WTC11 (cell line): ENCODE measurements around the gene LRRFIP1. TPM values are rescaled to one million over a fixed set of nuclear protein-coding genes. Genes with fewer than 3 reads are reported as not detected.

Source experiments
- ATAC-seq: fragments of 200-7000 bp; cut with Tn5 transposase; 2 replicates; pipeline ENCODE4 v1.10.0; 2021; ENCODE audit warnings: mild to moderate bottlenecking, moderate library complexity
- CTCF ChIA-PET: fragments of 300-600 bp; sonication (Branson Sonifier 250); formaldehyde crosslinking; loops from one replicate; lab custom pipeline; 2021; ENCODE audit warnings: antibody characterized with exemption; lab: Charles Lee
- POLR2A ChIA-PET: fragments of 350-600 bp; sonication (Branson Sonifier 250); formaldehyde crosslinking; loops from one replicate; lab custom pipeline; 2021; ENCODE audit warnings: antibody characterized with exemption; lab: Charles Lee
- DNase-seq: peaks from one replicate; pipeline ENCODE4 v3.0.0; 2021; ENCODE audit warnings: low spot score
- H3K27ac Mint-ChIP-seq: 2 replicates; pipeline ENCODE4 v1.8.0; 2021; ENCODE audit warnings: mixed read lengths
- H3K27me3 Mint-ChIP-seq: 2 replicates; pipeline ENCODE4 v1.8.0; 2021; ENCODE audit warnings: low read depth, mild to moderate bottlenecking, moderate library complexity, mixed read lengths
- H3K36me3 Mint-ChIP-seq: 2 replicates; pipeline ENCODE4 v1.8.0; 2021; ENCODE audit warnings: mixed read lengths
- H3K4me1 Mint-ChIP-seq: 2 replicates; pipeline ENCODE4 v1.8.0; 2022; ENCODE audit warnings: mixed read lengths
- H3K4me3 Mint-ChIP-seq: 2 replicates; pipeline ENCODE4 v1.8.0; 2021; ENCODE audit warnings: mild to moderate bottlenecking, moderate library complexity, mixed read lengths
- H3K9me3 Mint-ChIP-seq: 2 replicates; pipeline ENCODE4 v1.8.0; 2021; ENCODE audit warnings: mixed read lengths
- ATF6 ChIP-seq: sonication (generic); formaldehyde crosslinking; IDR thresholded peaks from 2 replicates; pipeline ENCODE4 v1.8.1; 2023; ENCODE audit warnings: mild to moderate bottlenecking, missing genetic modification reagents
- E2F5 ChIP-seq: sonication (generic); formaldehyde crosslinking; IDR thresholded peaks from 2 replicates; pipeline ENCODE4 v1.8.1; 2022; ENCODE audit warnings: mild to moderate bottlenecking, moderate library complexity, missing genetic modification reagents
- GABPB1 ChIP-seq: sonication (generic); formaldehyde crosslinking; IDR thresholded peaks from 2 replicates; pipeline ENCODE4 v1.8.1; 2023; ENCODE audit warnings: mild to moderate bottlenecking, missing genetic modification reagents
- HMGA2 ChIP-seq: fragments of 250-450 bp; sonication (Bioruptor Pico); IDR thresholded peaks from 2 replicates; pipeline ENCODE4 v1.4.0; 2021; ENCODE audit warnings: mild to moderate bottlenecking, moderate library complexity
- MAX ChIP-seq: sonication (generic); formaldehyde crosslinking; IDR thresholded peaks from 2 replicates; pipeline ENCODE4 v1.8.0; 2022; ENCODE audit warnings: mild to moderate bottlenecking, missing genetic modification reagents
- NFE2L1 ChIP-seq: sonication (generic); formaldehyde crosslinking; IDR thresholded peaks from 2 replicates; pipeline ENCODE4 v1.8.1; 2023; ENCODE audit warnings: missing genetic modification reagents
- NR3C1 ChIP-seq: sonication (generic); formaldehyde crosslinking; conservative IDR thresholded peaks from 2 replicates; pipeline ENCODE4 v1.8.1; 2023; ENCODE audit warnings: low read depth, mild to moderate bottlenecking, missing genetic modification reagents
- PRRX2 ChIP-seq: fragments of 250-450 bp; sonication (Bioruptor Pico); IDR thresholded peaks from 2 replicates; pipeline ENCODE4 v1.8.0; 2021; ENCODE audit warnings: mild to moderate bottlenecking
- RORB ChIP-seq: fragments of 250-450 bp; sonication (Bioruptor Pico); IDR thresholded peaks from 2 replicates; pipeline ENCODE4 v1.9.0; 2021; ENCODE audit warnings: mild to moderate bottlenecking
- STAT6 ChIP-seq: sonication (generic); formaldehyde crosslinking; conservative IDR thresholded peaks from 2 replicates; pipeline ENCODE4 v1.8.1; 2023; ENCODE audit warnings: mild to moderate bottlenecking, low read depth, missing genetic modification reagents, moderate library complexity
- ZNF281 ChIP-seq: sonication (generic); formaldehyde crosslinking; IDR thresholded peaks from 2 replicates; pipeline ENCODE4 v1.8.0; 2023; ENCODE audit warnings: mild to moderate bottlenecking, missing genetic modification reagents
- ZNF671 ChIP-seq: fragments of 250-450 bp; sonication (Bioruptor Pico); IDR thresholded peaks from 2 replicates; pipeline ENCODE4 v1.8.0; 2021; ENCODE audit warnings: mild to moderate bottlenecking
- total RNA-seq: library from RNA; stranded (reverse); gene quantifications from 3 replicates; pipeline ENCODE4 v1.2.3, GENCODE V29; 2021
- TF ChIP-seq, protein P1 (sequence below): sonication (generic); formaldehyde crosslinking; IDR thresholded peaks from 2 replicates; pipeline ENCODE4 v1.8.1; 2022; ENCODE audit warnings: missing genetic modification reagents, borderline replicate concordance
- TF ChIP-seq, protein P2 (sequence below): sonication (generic); formaldehyde crosslinking; IDR thresholded peaks from 2 replicates; pipeline ENCODE4 v1.8.1; 2022; ENCODE audit warnings: mild to moderate bottlenecking, missing genetic modification reagents, moderate library complexity, borderline replicate concordance
- TF ChIP-seq, protein P3 (sequence below): sonication (generic); formaldehyde crosslinking; IDR thresholded peaks from 2 replicates; pipeline ENCODE4 v1.8.1; 2022; ENCODE audit warnings: low read depth, mild to moderate bottlenecking, moderate library complexity, missing genetic modification reagents, borderline replicate concordance
- TF ChIP-seq, protein P4 (sequence below): sonication (generic); formaldehyde crosslinking; IDR thresholded peaks from 2 replicates; pipeline ENCODE4 v1.8.1; 2023; ENCODE audit warnings: mild to moderate bottlenecking, moderate library complexity, missing genetic modification reagents
- TF ChIP-seq, protein P5 (sequence below): sonication (generic); formaldehyde crosslinking; IDR thresholded peaks from 2 replicates; pipeline ENCODE4 v1.8.1; 2022; ENCODE audit warnings: low read depth, missing genetic modification reagents, borderline replicate concordance
- TF ChIP-seq, protein P6 (sequence below): fragments of 250-450 bp; sonication (Bioruptor Pico); IDR thresholded peaks from 2 replicates; pipeline ENCODE4 v1.9.0; 2021; ENCODE audit warnings: mild to moderate bottlenecking

LRRFIP1 gene
- total RNA-seq, 1 experiment from 2014 or later = 88.4 TPM

GRCh38 chr2:237692601-237693290 is 65.4 kb downstream of the LRRFIP1 start:
- DNase-seq = no peak
- no peak; the same call in 1 of the 2 replicates for ATAC-seq
- Mint-ChIP-seq H3K4me3 (peak overlapping the region; percentile 75), H3K27me3 (no peaks in the 10 kb centered on the region), H3K27ac (no peak overlapping the region), H3K4me1 (peaks cover 61% of the 10 kb centered on the region), H3K9me3 (no peaks in the 10 kb centered on the region), H3K36me3 (no peaks in the 10 kb centered on the region)
- ChIA-PET POLR2A (interaction anchor here (1.1 kb wide), 1 partner anchor 11 kb away, joined by 3 read pairs; no protein-coding TSS in a partner anchor), CTCF (interaction anchor here (1.2 to 3.6 kb wide), 6 partner anchors 10 to 133 kb away, joined by 3 to 24 read pairs (median 9); no protein-coding TSS in a partner anchor)
- TF ChIP-seq E2F5 (CRISPR knock-in tag) (0 out of 2 replicates have a peak, but pooled peaks have one; percentile 29), ZNF671 (CRISPR knock-in tag) (no peak), NFE2L1 (no peak), HMGA2 (no peak), PRRX2 (CRISPR knock-in tag) (no peak), GABPB1 (0 out of 2 replicates have a peak, but pooled peaks have one; percentile 5), ATF6 (CRISPR knock-in tag) (peak; percentile 27; the same call in 1 of the 2 replicates), RORB (no peak), NR3C1 (CRISPR knock-in tag) (no peak), MAX (CRISPR knock-in tag) (peak; percentile 70; the same call in 1 of the 2 replicates), ZNF281 (CRISPR knock-in tag) (0 out of 2 replicates have a peak, but pooled peaks have one; percentile 12), STAT6 (no peak)
- TF ChIP-seq, protein P1, sequence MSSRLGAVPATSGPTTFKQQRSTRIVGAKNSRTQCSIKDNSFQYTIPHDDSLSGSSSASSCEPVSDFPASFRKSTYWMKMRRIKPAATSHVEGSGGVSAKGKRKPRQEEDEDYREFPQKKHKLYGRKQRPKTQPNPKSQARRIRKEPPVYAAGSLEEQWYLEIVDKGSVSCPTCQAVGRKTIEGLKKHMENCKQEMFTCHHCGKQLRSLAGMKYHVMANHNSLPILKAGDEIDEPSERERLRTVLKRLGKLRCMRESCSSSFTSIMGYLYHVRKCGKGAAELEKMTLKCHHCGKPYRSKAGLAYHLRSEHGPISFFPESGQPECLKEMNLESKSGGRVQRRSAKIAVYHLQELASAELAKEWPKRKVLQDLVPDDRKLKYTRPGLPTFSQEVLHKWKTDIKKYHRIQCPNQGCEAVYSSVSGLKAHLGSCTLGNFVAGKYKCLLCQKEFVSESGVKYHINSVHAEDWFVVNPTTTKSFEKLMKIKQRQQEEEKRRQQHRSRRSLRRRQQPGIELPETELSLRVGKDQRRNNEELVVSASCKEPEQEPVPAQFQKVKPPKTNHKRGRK (CRISPR knock-in tag) = no peak
- TF ChIP-seq, protein P2, sequence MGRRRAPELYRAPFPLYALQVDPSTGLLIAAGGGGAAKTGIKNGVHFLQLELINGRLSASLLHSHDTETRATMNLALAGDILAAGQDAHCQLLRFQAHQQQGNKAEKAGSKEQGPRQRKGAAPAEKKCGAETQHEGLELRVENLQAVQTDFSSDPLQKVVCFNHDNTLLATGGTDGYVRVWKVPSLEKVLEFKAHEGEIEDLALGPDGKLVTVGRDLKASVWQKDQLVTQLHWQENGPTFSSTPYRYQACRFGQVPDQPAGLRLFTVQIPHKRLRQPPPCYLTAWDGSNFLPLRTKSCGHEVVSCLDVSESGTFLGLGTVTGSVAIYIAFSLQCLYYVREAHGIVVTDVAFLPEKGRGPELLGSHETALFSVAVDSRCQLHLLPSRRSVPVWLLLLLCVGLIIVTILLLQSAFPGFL (CRISPR knock-in tag) = no peak
- TF ChIP-seq, protein P3, sequence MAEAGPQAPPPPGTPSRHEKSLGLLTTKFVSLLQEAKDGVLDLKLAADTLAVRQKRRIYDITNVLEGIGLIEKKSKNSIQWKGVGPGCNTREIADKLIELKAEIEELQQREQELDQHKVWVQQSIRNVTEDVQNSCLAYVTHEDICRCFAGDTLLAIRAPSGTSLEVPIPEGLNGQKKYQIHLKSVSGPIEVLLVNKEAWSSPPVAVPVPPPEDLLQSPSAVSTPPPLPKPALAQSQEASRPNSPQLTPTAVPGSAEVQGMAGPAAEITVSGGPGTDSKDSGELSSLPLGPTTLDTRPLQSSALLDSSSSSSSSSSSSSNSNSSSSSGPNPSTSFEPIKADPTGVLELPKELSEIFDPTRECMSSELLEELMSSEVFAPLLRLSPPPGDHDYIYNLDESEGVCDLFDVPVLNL (CRISPR knock-in tag) = 0 out of 2 replicates have a peak, but pooled peaks have one; percentile 37
- TF ChIP-seq, protein P4, sequence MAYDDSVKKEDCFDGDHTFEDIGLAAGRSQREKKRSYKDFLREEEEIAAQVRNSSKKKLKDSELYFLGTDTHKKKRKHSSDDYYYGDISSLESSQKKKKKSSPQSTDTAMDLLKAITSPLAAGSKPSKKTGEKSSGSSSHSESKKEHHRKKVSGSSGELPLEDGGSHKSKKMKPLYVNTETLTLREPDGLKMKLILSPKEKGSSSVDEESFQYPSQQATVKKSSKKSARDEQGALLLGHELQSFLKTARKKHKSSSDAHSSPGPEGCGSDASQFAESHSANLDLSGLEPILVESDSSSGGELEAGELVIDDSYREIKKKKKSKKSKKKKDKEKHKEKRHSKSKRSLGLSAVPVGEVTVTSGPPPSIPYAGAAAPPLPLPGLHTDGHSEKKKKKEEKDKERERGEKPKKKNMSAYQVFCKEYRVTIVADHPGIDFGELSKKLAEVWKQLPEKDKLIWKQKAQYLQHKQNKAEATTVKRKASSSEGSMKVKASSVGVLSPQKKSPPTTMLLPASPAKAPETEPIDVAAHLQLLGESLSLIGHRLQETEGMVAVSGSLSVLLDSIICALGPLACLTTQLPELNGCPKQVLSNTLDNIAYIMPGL (CRISPR knock-in tag) = peak; percentile 13; the same call in 1 of the 2 replicates
- TF ChIP-seq, protein P5, sequence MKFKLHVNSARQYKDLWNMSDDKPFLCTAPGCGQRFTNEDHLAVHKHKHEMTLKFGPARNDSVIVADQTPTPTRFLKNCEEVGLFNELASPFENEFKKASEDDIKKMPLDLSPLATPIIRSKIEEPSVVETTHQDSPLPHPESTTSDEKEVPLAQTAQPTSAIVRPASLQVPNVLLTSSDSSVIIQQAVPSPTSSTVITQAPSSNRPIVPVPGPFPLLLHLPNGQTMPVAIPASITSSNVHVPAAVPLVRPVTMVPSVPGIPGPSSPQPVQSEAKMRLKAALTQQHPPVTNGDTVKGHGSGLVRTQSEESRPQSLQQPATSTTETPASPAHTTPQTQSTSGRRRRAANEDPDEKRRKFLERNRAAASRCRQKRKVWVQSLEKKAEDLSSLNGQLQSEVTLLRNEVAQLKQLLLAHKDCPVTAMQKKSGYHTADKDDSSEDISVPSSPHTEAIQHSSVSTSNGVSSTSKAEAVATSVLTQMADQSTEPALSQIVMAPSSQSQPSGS (CRISPR knock-in tag) = no peak
- TF ChIP-seq, protein P6, sequence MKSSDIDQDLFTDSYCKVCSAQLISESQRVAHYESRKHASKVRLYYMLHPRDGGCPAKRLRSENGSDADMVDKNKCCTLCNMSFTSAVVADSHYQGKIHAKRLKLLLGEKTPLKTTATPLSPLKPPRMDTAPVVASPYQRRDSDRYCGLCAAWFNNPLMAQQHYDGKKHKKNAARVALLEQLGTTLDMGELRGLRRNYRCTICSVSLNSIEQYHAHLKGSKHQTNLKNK = no peak
